ENCODE data around the gene TMEM18. TPM values are rescaled to one million over a fixed set of nuclear protein-coding genes. Genes with fewer than 3 reads are reported as not detected.

The TMEM18 gene
- total RNA-seq, 4 donors from 2014 or later: 7.3 to 23.7 (median 17.8) TPM

GRCh38 chr2:660586-661359 is 16.4 kb downstream of the TMEM18 start:
- peaks cover 0 to 8% (median 3%) of the 10 kb centered on the region in 3 donors for H3K9me3 ChIP-seq
- 47 to 51% methylated on average over 16 to 26 of the region's 29 CpGs for WGBS, 2 donors

GRCh38 chr2:660029-660428 is 17.2 kb downstream of the TMEM18 start:
- H3K27me3 ChIP-seq: peaks cover 0 to 37% (median 0%) of the 10 kb centered on the region in 4 donors
- H3K36me3 ChIP-seq: peaks cover 0 to 23% (median 0%) of the 10 kb centered on the region in 3 donors
- H3K4me3 ChIP-seq: no peak overlapping the region
- WGBS, 2 donors: 73 to 84% methylated on average over 12 of the region's 12 CpGs
- no peak for TF ChIP-seq CTCF (IDR thresholded peaks at IDR 0.05)
- TF ChIP-seq POLR2A (IDR thresholded peaks at IDR 0.05): no peak
- intact Hi-C loops (cut with DNase I): no loop called here
- H3K9me3 ChIP-seq: peaks cover 0 to 5% (median under 1%) of the 10 kb centered on the region in 3 donors
- no peak for DNase-seq
- no peak overlapping the region for H3K27ac ChIP-seq
- H3K4me1 ChIP-seq: no peaks in the 10 kb centered on the region

More at GRCh38 chr2:660586-661359, 16.4 kb downstream of the TMEM18 start:
- Histone ChIP-seq H3K36me3 (peaks cover 0 to 30% (median 2%) of the 10 kb centered on the region in 3 donors), H3K27ac (no peak overlapping the region), H3K4me1 (no peaks in the 10 kb centered on the region), H3K4me3 (no peak overlapping the region), H3K27me3 (peaks cover 0 to 37% (median 0%) of the 10 kb centered on the region in 4 donors)
- no peak for TF ChIP-seq POLR2A (IDR thresholded peaks at IDR 0.05)
- intact Hi-C loops (cut with DNase I): no loop called here
- DNase-seq: no peak

- H3K36me3 ChIP-seq: peaks cover 0 to 7% (median 0%) of the 10 kb centered on the region in 3 donors
- peaks cover 0 to 37% (median 0%) of the 10 kb centered on the region in 4 donors for H3K27me3 ChIP-seq
- TF ChIP-seq CTCF (IDR thresholded peaks at IDR 0.05): no peak
- TF ChIP-seq POLR2A (IDR thresholded peaks at IDR 0.05): no peak
- no peaks in the 10 kb centered on the region for H3K4me1 ChIP-seq
- peaks cover 0 to 5% (median 0%) of the 10 kb centered on the region in 3 donors for H3K9me3 ChIP-seq
- intact Hi-C loops (cut with DNase I): no loop called here
- 72 to 77% methylated on average over 8 of the region's 8 CpGs for WGBS, 2 donors
- no peak overlapping the region for H3K27ac ChIP-seq
- H3K4me3 ChIP-seq: no peak overlapping the region
- no peak for DNase-seq
Measured at GRCh38 chr2:658426-658825, 18.8 kb downstream of the TMEM18 start.

- H3K27me3 ChIP-seq: peaks cover 0 to 41% (median 0%) of the 10 kb centered on the region in 4 donors
- intact Hi-C loops (cut with DNase I): no loop called here
- H3K4me3 ChIP-seq: no peak overlapping the region
- no peaks in the 10 kb centered on the region for H3K4me1 ChIP-seq
- H3K27ac ChIP-seq: no peak overlapping the region
- WGBS, 2 donors: 79 to 81% methylated on average over 5 to 6 of the region's 6 CpGs
- H3K36me3 ChIP-seq: peaks cover 0 to under 1% (median 0%) of the 10 kb centered on the region in 3 donors
- no peak for DNase-seq
- H3K9me3 ChIP-seq: peaks cover 0 to 5% (median 0%) of the 10 kb centered on the region in 3 donors
- TF ChIP-seq POLR2A (IDR thresholded peaks at IDR 0.05) (no peak), CTCF (IDR thresholded peaks at IDR 0.05) (no peak)
Measured at GRCh38 chr2:657766-658165, 19.4 kb downstream of the TMEM18 start.

- H3K36me3 ChIP-seq: no peaks in the 10 kb centered on the region
- H3K9me3 ChIP-seq: peaks cover 0 to 5% (median 0%) of the 10 kb centered on the region in 3 donors
- no peak for DNase-seq
- intact Hi-C loops (cut with DNase I): no loop called here
- H3K4me3 ChIP-seq: no peak overlapping the region
- 78 to 85% methylated on average over 5 of the region's 5 CpGs for WGBS, 2 donors
- H3K27me3 ChIP-seq: peaks cover 0 to 41% (median 0%) of the 10 kb centered on the region in 4 donors
- H3K27ac ChIP-seq: no peak overlapping the region
- H3K4me1 ChIP-seq: no peaks in the 10 kb centered on the region
- TF ChIP-seq POLR2A (IDR thresholded peaks at IDR 0.05) (no peak), CTCF (IDR thresholded peaks at IDR 0.05) (no peak)
Measured at GRCh38 chr2:656676-657075, 20.5 kb downstream of the TMEM18 start.
